GM23338 (cell line): Measurements from ENCODE around the gene TCERG1. TPM values are rescaled to one million over a fixed set of nuclear protein-coding genes. Genes with fewer than 3 reads are reported as not detected.

ENCODE experiments used
- ATAC-seq: fragments of 200-7000 bp; cut with Tn5 transposase; 3 replicates; pipeline ENCODE4 v1.9.1; 2020
- DNase-seq: peaks from one replicate; pipeline ENCODE4 v3.0.0-alpha.2; 2015; ENCODE audit warnings: low spot score
- H2AFZ ChIP-seq: fragments of 200-600 bp; sonication (generic); 2 replicates; pipeline ENCODE4 v1.8.0; 2016; ENCODE audit warnings: antibody characterized with exemption, mild to moderate bottlenecking, moderate library complexity
- H3F3A ChIP-seq: fragments of 200-600 bp; sonication (generic); replicated peaks from 2 replicates; pipeline ENCODE4 v1.8.0; 2017; ENCODE audit warnings: antibody characterized with exemption, mixed run types, low read depth
- H3K27ac ChIP-seq: fragments of 200-600 bp; sonication (generic); 2 replicates; pipeline ENCODE4 v1.6.1; 2016; ENCODE audit warnings: low read depth
- H3K27me3 ChIP-seq: fragments of 200-600 bp; sonication (generic); 2 replicates; pipeline ENCODE4 v1.8.0; 2016; ENCODE audit warnings: mild to moderate bottlenecking, mixed run types, moderate library complexity; ENCODE audit not compliant: insufficient read depth
- H3K36me3 ChIP-seq: fragments of 200-600 bp; sonication (generic); 2 replicates; pipeline ENCODE4 v1.8.0; 2016; ENCODE audit warnings: mild to moderate bottlenecking; ENCODE audit not compliant: insufficient read depth
- H3K4me1 ChIP-seq: fragments of 200-600 bp; sonication (generic); 2 replicates; pipeline ENCODE4 v1.8.0; 2016; ENCODE audit warnings: mild to moderate bottlenecking, moderate library complexity; ENCODE audit not compliant: insufficient read depth
- H3K4me2 ChIP-seq: fragments of 200-600 bp; sonication (generic); 2 replicates; pipeline ENCODE4 v1.7.1; 2017; ENCODE audit warnings: mixed run types
- H3K4me3 ChIP-seq: fragments of 200-600 bp; sonication (generic); 2 replicates; pipeline ENCODE4 v1.6.1; 2016; ENCODE audit warnings: mixed run types
- H3K79me2 ChIP-seq: fragments of 200-600 bp; sonication (generic); replicated peaks from 2 replicates; pipeline ENCODE4 v1.8.0; 2017; ENCODE audit warnings: mild to moderate bottlenecking; ENCODE audit not compliant: insufficient read depth
- H3K9me2 ChIP-seq: fragments of 200-600 bp; sonication (generic); 2 replicates; pipeline ENCODE4 v1.8.0; 2017; ENCODE audit not compliant: insufficient read depth
- H4K20me1 ChIP-seq: fragments of 200-600 bp; sonication (generic); replicated peaks from 2 replicates; pipeline ENCODE4 v1.8.0; 2017; ENCODE audit warnings: mild to moderate bottlenecking; ENCODE audit not compliant: insufficient read depth
- H3K27ac Mint-ChIP-seq: 2 replicates; pipeline ENCODE4 v1.8.0; 2020; ENCODE audit warnings: inconsistent platforms, mild to moderate bottlenecking, moderate library complexity, mixed read lengths
- H3K27me3 Mint-ChIP-seq: 3 replicates; pipeline ENCODE4 v1.8.0; 2022; ENCODE audit warnings: low read depth, mild to moderate bottlenecking, moderate library complexity, mixed read lengths, inconsistent platforms; ENCODE audit not compliant: insufficient read depth, poor library complexity
- H3K36me3 Mint-ChIP-seq: 3 replicates; pipeline ENCODE4 v1.8.0; 2021; ENCODE audit warnings: low read depth, mild to moderate bottlenecking, inconsistent platforms, moderate library complexity, mixed read lengths
- H3K4me1 Mint-ChIP-seq: 3 replicates; pipeline ENCODE4 v1.8.0; 2020; ENCODE audit warnings: mild to moderate bottlenecking, inconsistent platforms, mixed read lengths
- H3K4me3 Mint-ChIP-seq: 3 replicates; pipeline ENCODE4 v1.8.0; 2021; ENCODE audit warnings: moderate library complexity, mild to moderate bottlenecking, inconsistent platforms, mixed read lengths
- H3K9me3 Mint-ChIP-seq: 3 replicates; pipeline ENCODE4 v1.8.0; 2020; ENCODE audit warnings: moderate library complexity, mild to moderate bottlenecking, inconsistent platforms, mixed read lengths
- CREB1 ChIP-seq: fragments of 250-450 bp; sonication (Bioruptor Pico); IDR thresholded peaks from 2 replicates; pipeline ENCODE4 v1.5.0; 2020; ENCODE audit warnings: low read depth, mild to moderate bottlenecking, moderate library complexity
- CTCF ChIP-seq, 2 experiments: fragments of 200-600 bp in 1 of 2; sonication (generic) in 1 of 2; conservative IDR thresholded peaks; 2 replicates each; pipeline versions ENCODE4 v1.5.1 to v1.6.1; 2016 to 2017; ENCODE audit warnings: antibody characterized with exemption in 2 of 2, low read depth in 2 of 2, mild to moderate bottlenecking in 2 of 2, moderate library complexity in 1 of 2
- EZH2 ChIP-seq: fragments of 200-600 bp; sonication (generic); IDR thresholded peaks from one replicate; pipeline ENCODE4 v1.8.0; 2017; ENCODE audit warnings: antibody characterized with exemption, mild to moderate bottlenecking, low read depth; ENCODE audit not compliant: unreplicated experiment
- EZH2phosphoT487 ChIP-seq: fragments of 200-600 bp; sonication (generic); IDR thresholded peaks from one replicate; pipeline ENCODE4 v1.8.1; 2018; ENCODE audit warnings: antibody characterized with exemption; ENCODE audit not compliant: unreplicated experiment
- JUNB ChIP-seq: IDR thresholded peaks from one replicate; pipeline ENCODE4 v1.6.1; 2016; ENCODE audit warnings: antibody characterized with exemption; ENCODE audit not compliant: unreplicated experiment
- NANOG ChIP-seq: IDR thresholded peaks from 2 replicates; pipeline ENCODE4 v1.6.1; 2016; ENCODE audit warnings: antibody characterized with exemption, borderline replicate concordance
- POLR2AphosphoS5 ChIP-seq: IDR thresholded peaks from 2 replicates; pipeline ENCODE4 v1.6.1; 2016; ENCODE audit warnings: antibody characterized with exemption, low read depth
- STAT1 ChIP-seq: IDR thresholded peaks from one replicate; pipeline ENCODE4 v1.6.1; 2016; ENCODE audit warnings: antibody characterized with exemption; ENCODE audit not compliant: unreplicated experiment
- ZNF331 ChIP-seq: fragments of 250-450 bp; sonication (Bioruptor Pico); IDR thresholded peaks from 2 replicates; pipeline ENCODE4 v1.5.0; 2020; ENCODE audit warnings: low read depth, mild to moderate bottlenecking, moderate library complexity
- polyA plus RNA-seq: library from polyadenylated mRNA; unstranded; fragments of >200 nt; fragmentation: Nextera tagmentation; extraction: Ambion mirVana; gene quantifications from 2 replicates; pipeline ENCODE4 v1.2.1, GENCODE V29; 2016
- total RNA-seq: library from RNA; depleted of rRNA; stranded (reverse); fragments of >200 nt; shearing (Covaris generic); gene quantifications from 2 replicates; pipeline ENCODE4 v1.2.3, GENCODE V29; 2014
- TF ChIP-seq, protein P1 (sequence below): IDR thresholded peaks from one replicate; pipeline ENCODE4 v1.6.1; 2018; ENCODE audit warnings: antibody characterized with exemption; ENCODE audit not compliant: unreplicated experiment
- TF ChIP-seq, protein P2 (sequence below): IDR thresholded peaks from 2 replicates; pipeline ENCODE4 v1.6.1; 2016; ENCODE audit warnings: antibody characterized with exemption

The TCERG1 gene
- total and polyA plus RNA-seq, 2 experiments from 2014 or later = 127 to 178 TPM

DNA sequence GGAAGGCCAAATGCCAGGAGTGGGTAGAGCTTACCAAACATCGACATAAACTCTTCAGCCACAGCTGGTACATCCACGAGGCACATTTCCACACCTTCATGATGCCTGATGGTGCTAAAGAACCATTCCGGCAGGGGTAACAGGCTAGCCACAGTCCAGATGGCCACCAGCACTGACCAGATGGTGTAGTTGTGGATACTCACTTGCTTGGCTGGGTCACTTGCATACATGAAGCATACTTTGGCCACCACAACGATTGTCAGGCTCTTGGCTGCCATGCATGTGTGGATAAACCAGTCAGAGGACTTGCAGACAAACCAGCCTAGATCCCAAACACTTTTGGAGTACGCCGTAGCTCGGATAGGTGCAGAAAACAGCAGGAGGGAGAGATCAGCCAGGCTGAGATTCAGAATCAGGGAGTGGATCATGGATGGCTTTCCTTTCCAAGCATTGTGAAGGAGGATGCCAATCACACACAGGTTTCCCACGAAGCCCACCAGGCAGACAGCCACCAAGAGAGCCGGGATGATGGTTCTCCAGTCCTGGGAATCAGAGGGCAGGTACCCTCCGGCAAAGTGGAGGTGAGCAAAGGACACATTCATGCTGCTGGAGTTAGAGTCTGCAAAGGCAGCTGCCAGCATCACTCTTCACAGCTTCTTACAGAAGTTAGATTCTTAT lies 68.5 kb downstream of the TCERG1 start:
- 0 out of 2 replicates have a peak overlapping the region, but pooled peaks have one; percentile 74 for H3K27ac Mint-ChIP-seq
- H3K4me3 ChIP-seq = no peak overlapping the region
- H3K4me1 ChIP-seq = peaks cover 16% of the 10 kb centered on the region
- no peaks in the 10 kb centered on the region for H4K20me1 ChIP-seq
- DNase-seq (no peak), ATAC-seq (peak; percentile 52)
- peaks cover 10% of the 10 kb centered on the region for H3K36me3 Mint-ChIP-seq
- H3K27ac ChIP-seq = 0 out of 2 replicates have a peak overlapping the region, but pooled peaks have one; percentile 3
- no peaks in the 10 kb centered on the region for H3K27me3 Mint-ChIP-seq
- no peak overlapping the region for H2AFZ ChIP-seq
- no peaks in the 10 kb centered on the region for H3F3A ChIP-seq
- H3K4me1 Mint-ChIP-seq = peaks cover 12% of the 10 kb centered on the region
- H3K4me3 Mint-ChIP-seq = no peak overlapping the region
- H3K4me2 ChIP-seq = peak overlapping the region; percentile 31
- peaks cover 9% of the 10 kb centered on the region for H3K36me3 ChIP-seq
- H3K27me3 ChIP-seq = no peaks in the 10 kb centered on the region
- no peaks in the 10 kb centered on the region for H3K9me2 ChIP-seq
- H3K79me2 ChIP-seq = no peaks in the 10 kb centered on the region
- H3K9me3 Mint-ChIP-seq = no peaks in the 10 kb centered on the region
- no peak for TF ChIP-seq NANOG
- TF ChIP-seq, protein P1, sequence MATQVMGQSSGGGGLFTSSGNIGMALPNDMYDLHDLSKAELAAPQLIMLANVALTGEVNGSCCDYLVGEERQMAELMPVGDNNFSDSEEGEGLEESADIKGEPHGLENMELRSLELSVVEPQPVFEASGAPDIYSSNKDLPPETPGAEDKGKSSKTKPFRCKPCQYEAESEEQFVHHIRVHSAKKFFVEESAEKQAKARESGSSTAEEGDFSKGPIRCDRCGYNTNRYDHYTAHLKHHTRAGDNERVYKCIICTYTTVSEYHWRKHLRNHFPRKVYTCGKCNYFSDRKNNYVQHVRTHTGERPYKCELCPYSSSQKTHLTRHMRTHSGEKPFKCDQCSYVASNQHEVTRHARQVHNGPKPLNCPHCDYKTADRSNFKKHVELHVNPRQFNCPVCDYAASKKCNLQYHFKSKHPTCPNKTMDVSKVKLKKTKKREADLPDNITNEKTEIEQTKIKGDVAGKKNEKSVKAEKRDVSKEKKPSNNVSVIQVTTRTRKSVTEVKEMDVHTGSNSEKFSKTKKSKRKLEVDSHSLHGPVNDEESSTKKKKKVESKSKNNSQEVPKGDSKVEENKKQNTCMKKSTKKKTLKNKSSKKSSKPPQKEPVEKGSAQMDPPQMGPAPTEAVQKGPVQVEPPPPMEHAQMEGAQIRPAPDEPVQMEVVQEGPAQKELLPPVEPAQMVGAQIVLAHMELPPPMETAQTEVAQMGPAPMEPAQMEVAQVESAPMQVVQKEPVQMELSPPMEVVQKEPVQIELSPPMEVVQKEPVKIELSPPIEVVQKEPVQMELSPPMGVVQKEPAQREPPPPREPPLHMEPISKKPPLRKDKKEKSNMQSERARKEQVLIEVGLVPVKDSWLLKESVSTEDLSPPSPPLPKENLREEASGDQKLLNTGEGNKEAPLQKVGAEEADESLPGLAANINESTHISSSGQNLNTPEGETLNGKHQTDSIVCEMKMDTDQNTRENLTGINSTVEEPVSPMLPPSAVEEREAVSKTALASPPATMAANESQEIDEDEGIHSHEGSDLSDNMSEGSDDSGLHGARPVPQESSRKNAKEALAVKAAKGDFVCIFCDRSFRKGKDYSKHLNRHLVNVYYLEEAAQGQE = no peak
- no peak for TF ChIP-seq EZH2phosphoT487
- no peak for TF ChIP-seq STAT1
- TF ChIP-seq ZNF331 (CRISPR knock-in tag) = no peak
- TF ChIP-seq POLR2AphosphoS5 = no peak
- TF ChIP-seq, protein P2, sequence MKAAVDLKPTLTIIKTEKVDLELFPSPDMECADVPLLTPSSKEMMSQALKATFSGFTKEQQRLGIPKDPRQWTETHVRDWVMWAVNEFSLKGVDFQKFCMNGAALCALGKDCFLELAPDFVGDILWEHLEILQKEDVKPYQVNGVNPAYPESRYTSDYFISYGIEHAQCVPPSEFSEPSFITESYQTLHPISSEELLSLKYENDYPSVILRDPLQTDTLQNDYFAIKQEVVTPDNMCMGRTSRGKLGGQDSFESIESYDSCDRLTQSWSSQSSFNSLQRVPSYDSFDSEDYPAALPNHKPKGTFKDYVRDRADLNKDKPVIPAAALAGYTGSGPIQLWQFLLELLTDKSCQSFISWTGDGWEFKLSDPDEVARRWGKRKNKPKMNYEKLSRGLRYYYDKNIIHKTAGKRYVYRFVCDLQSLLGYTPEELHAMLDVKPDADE = no peak
- TF ChIP-seq EZH2 = no peak
- TF ChIP-seq JUNB = no peak
- no peak for TF ChIP-seq CREB1 (CRISPR knock-in tag)

- Mint-ChIP-seq H3K4me3 (no peak within 1 kb of the TSS), H3K4me1 (peaks cover 12% of the 10 kb centered on the region), H3K27me3 (no peaks in the 10 kb centered on the region), H3K36me3 (peaks cover 5% of the 10 kb centered on the region; the same call in 2 of the 3 replicates), H3K27ac (peak within 1 kb of the TSS; percentile 74; the same call in 1 of the 2 replicates), H3K9me3 (no peaks in the 10 kb centered on the region)
- DNase-seq (peak; percentile 31), ATAC-seq (peak; percentile 64)
- peak within 1 kb of the TSS; percentile 31 for H3K4me2 ChIP-seq
- no peaks in the 10 kb centered on the region for H3K79me2 ChIP-seq
- no peaks in the 10 kb centered on the region for H3K27me3 ChIP-seq
- H3K4me3 ChIP-seq = no peak within 1 kb of the TSS
- H3K27ac ChIP-seq = peak within 1 kb of the TSS; percentile 3; the same call in 1 of the 2 replicates
- H2AFZ ChIP-seq = no peak within 1 kb of the TSS
- H3K4me1 ChIP-seq = peaks cover 16% of the 10 kb centered on the region
- no peaks in the 10 kb centered on the region for H4K20me1 ChIP-seq
- no peaks in the 10 kb centered on the region for H3F3A ChIP-seq
- H3K36me3 ChIP-seq = peaks cover 6% of the 10 kb centered on the region
- no peaks in the 10 kb centered on the region for H3K9me2 ChIP-seq
- TF ChIP-seq ZNF331 (CRISPR knock-in tag) (no peak), CTCF (conservative IDR thresholded peaks at IDR 0.05; ENCODE audit: low read depth in 2 of 2) (no peak)
Measured at GRCh38 chr5:146516151-146516475, 69.0 kb downstream of the TCERG1 start, which contains the start of gene GPR151. Gene GPR151 (minus strand): TSS chr5:146516190. CDS start chr5:146516113, 77 bp downstream.
